Activated CD8-positive, alpha-beta T cell treated with anti-CD3 and anti-CD28 coated beads for 36 hours (primary cell): ENCODE data around the gene GRAMD4. TPM values are rescaled to one million over a fixed set of nuclear protein-coding genes. Genes with fewer than 3 reads are reported as not detected.
A peak's percentile ranks its signal among the peaks of the same experiment; 100 is the strongest.
"Not testable (repeated sequence)": the region's sequence is repeated elsewhere in the genome, so short reads cannot be mapped to it uniquely, and the experiment has no call there.

ENCODE experiments used
- ATAC-seq: fragments of 200-7000 bp; cut with Tn5 transposase; one replicate; pipeline ENCODE4 v1.10.0; 2021; ENCODE audit warnings: mild to moderate bottlenecking, moderate library complexity
- CTCF ChIA-PET: fragments of 350-600 bp; sonication (Branson Sonifier 250); formaldehyde crosslinking; loops from one replicate; lab custom pipeline; 2021; ENCODE audit warnings: antibody characterized with exemption; lab: Charles Lee
- POLR2A ChIA-PET: fragments of 350-600 bp; sonication (Branson Sonifier 250); formaldehyde crosslinking; loops from one replicate; lab custom pipeline; 2021; ENCODE audit warnings: antibody characterized with exemption; lab: Charles Lee
- DNase-seq: peaks from one replicate; pipeline ENCODE4 v3.0.0-alpha.2; 2020
- H3K27ac Mint-ChIP-seq: one replicate; pipeline ENCODE4 v1.8.0; 2021; ENCODE audit warnings: mild to moderate bottlenecking, mixed read lengths
- H3K27me3 Mint-ChIP-seq: one replicate; pipeline ENCODE4 v1.8.0; 2021; ENCODE audit warnings: mixed read lengths
- H3K36me3 Mint-ChIP-seq: one replicate; pipeline ENCODE4 v1.8.0; 2021; ENCODE audit warnings: low read depth, mixed read lengths
- H3K4me1 Mint-ChIP-seq: one replicate; pipeline ENCODE4 v1.8.0; 2021; ENCODE audit warnings: low read depth, mixed read lengths
- H3K4me3 Mint-ChIP-seq: one replicate; pipeline ENCODE4 v1.8.0; 2021; ENCODE audit warnings: mild to moderate bottlenecking, moderate library complexity, mixed read lengths
- H3K9me3 Mint-ChIP-seq: one replicate; pipeline ENCODE4 v1.8.0; 2021; ENCODE audit warnings: mixed read lengths
- CTCF ChIP-seq: fragments of 200-600 bp; IDR thresholded peaks from one replicate; pipeline ENCODE4 v1.8.0; 2022; ENCODE audit warnings: antibody characterized with exemption, mild to moderate bottlenecking
- intact Hi-C: fragments of 100-400 bp; cut with micrococcal nuclease; formaldehyde crosslinking; loops from one replicate; pipeline ENCODE4 v1.10.0; 2022
- total RNA-seq, 2 experiments: library from RNA; stranded (reverse); gene quantifications; one replicate each; pipeline ENCODE4 v1.2.3, GENCODE V29; 2021

Gene GRAMD4
- total RNA-seq, 2 experiments from 2014 or later, result 26.9 to 28.1 TPM

- TF ChIP-seq CTCF, result no peak
- H3K9me3 Mint-ChIP-seq, result no peaks in the 10 kb centered on the region
- no peak for DNase-seq
- H3K4me1 Mint-ChIP-seq, result no peaks in the 10 kb centered on the region
- intact Hi-C loops, result no loop called here
- no peaks in the 10 kb centered on the region for H3K27me3 Mint-ChIP-seq
- no peak for ATAC-seq
- H3K4me3 Mint-ChIP-seq, result no peak overlapping the region
- ChIA-PET POLR2A (no interaction called here), CTCF (no interaction called here)
- no peaks in the 10 kb centered on the region for H3K36me3 Mint-ChIP-seq
- no peak overlapping the region for H3K27ac Mint-ChIP-seq
These were observed 13.2 kb downstream of the GRAMD4 start for GRCh38 chr22:46633334-46633890.

- no peaks in the 10 kb centered on the region for H3K9me3 Mint-ChIP-seq
- H3K27me3 Mint-ChIP-seq, result no peaks in the 10 kb centered on the region
- no peak for ATAC-seq
- no peak overlapping the region for H3K4me3 Mint-ChIP-seq
- POLR2A ChIA-PET, result no interaction called here
- no peak overlapping the region for H3K27ac Mint-ChIP-seq
- H3K4me1 Mint-ChIP-seq, result no peaks in the 10 kb centered on the region
- H3K36me3 Mint-ChIP-seq, result no peaks in the 10 kb centered on the region
- TF ChIP-seq CTCF, result no peak
- intact Hi-C loops, result no loop called here
- DNase-seq, result no peak
- CTCF ChIA-PET, result no interaction called here
These were observed 14.0 kb downstream of the GRAMD4 start for GRCh38 chr22:46634011-46634699.

GRCh38 chr22:46634973-46635685, 14.9 kb downstream of the GRAMD4 start:
- DNase-seq, intact Hi-C loops, H3K27ac Mint-ChIP-seq, H3K36me3 Mint-ChIP-seq, POLR2A ChIA-PET, H3K27me3 Mint-ChIP-seq, H3K4me1 Mint-ChIP-seq, H3K9me3 Mint-ChIP-seq, ATAC-seq, H3K4me3 Mint-ChIP-seq: not testable (repeated sequence)
- CTCF ChIA-PET, result interaction anchor here (1.3 kb wide), 1 partner anchor 72 kb away, joined by 5 read pairs; no protein-coding TSS in a partner anchor

- no peaks in the 10 kb centered on the region for H3K4me1 Mint-ChIP-seq
- ATAC-seq, result peak; percentile 49
- intact Hi-C loops, result no loop called here
- H3K4me3 Mint-ChIP-seq, result no peak overlapping the region
- H3K36me3 Mint-ChIP-seq, result no peaks in the 10 kb centered on the region
- POLR2A ChIA-PET, result no interaction called here
- CTCF ChIA-PET, result interaction anchor here (1.3 kb wide), 1 partner anchor 72 kb away, joined by 5 read pairs; no protein-coding TSS in a partner anchor
- no peaks in the 10 kb centered on the region for H3K27me3 Mint-ChIP-seq
- TF ChIP-seq CTCF, result no peak
- DNase-seq, result no peak
- no peak overlapping the region for H3K27ac Mint-ChIP-seq
- no peaks in the 10 kb centered on the region for H3K9me3 Mint-ChIP-seq
These were observed 15.6 kb downstream of the GRAMD4 start for GRCh38 chr22:46635756-46636155.

- Mint-ChIP-seq H3K4me1 (no peaks in the 10 kb centered on the region), H3K36me3 (no peaks in the 10 kb centered on the region), H3K4me3 (no peak overlapping the region), H3K27me3 (no peaks in the 10 kb centered on the region), H3K27ac (no peak overlapping the region), H3K9me3 (no peaks in the 10 kb centered on the region)
- DNase-seq (no peak), ATAC-seq (no peak)
- ChIA-PET CTCF (interaction anchor here (1.3 kb wide), 1 partner anchor 73 kb away, joined by 5 read pairs; no protein-coding TSS in a partner anchor), POLR2A (no interaction called here)
- no peak for TF ChIP-seq CTCF
- intact Hi-C loops, result no loop called here
These were observed 16.2 kb downstream of the GRAMD4 start for GRCh38 chr22:46636221-46637002.
